HL-60 (cell line): ENCODE measurements around the gene AFAP1L2.

ENCODE experiments used
- POLR2AphosphoS5 ChIP-seq: IDR thresholded peaks from 2 replicates; pipeline ENCODE4 v1.6.1; 2012; ENCODE audit warnings: low read depth
- REST ChIP-seq: IDR thresholded peaks from 2 replicates; pipeline ENCODE4 v1.6.1; 2012; ENCODE audit warnings: low read depth; ENCODE audit not compliant: insufficient replicate concordance
- SPI1 ChIP-seq: IDR thresholded peaks from 2 replicates; pipeline ENCODE4 v1.6.1; 2012; ENCODE audit warnings: low read depth, mild to moderate bottlenecking, borderline replicate concordance
- TF ChIP-seq, protein P1 (sequence below): IDR thresholded peaks from one replicate; pipeline ENCODE4 v1.5.1; 2011; ENCODE audit warnings: low read length, control low read depth, inconsistent platforms; ENCODE audit not compliant: insufficient read depth

DNA sequence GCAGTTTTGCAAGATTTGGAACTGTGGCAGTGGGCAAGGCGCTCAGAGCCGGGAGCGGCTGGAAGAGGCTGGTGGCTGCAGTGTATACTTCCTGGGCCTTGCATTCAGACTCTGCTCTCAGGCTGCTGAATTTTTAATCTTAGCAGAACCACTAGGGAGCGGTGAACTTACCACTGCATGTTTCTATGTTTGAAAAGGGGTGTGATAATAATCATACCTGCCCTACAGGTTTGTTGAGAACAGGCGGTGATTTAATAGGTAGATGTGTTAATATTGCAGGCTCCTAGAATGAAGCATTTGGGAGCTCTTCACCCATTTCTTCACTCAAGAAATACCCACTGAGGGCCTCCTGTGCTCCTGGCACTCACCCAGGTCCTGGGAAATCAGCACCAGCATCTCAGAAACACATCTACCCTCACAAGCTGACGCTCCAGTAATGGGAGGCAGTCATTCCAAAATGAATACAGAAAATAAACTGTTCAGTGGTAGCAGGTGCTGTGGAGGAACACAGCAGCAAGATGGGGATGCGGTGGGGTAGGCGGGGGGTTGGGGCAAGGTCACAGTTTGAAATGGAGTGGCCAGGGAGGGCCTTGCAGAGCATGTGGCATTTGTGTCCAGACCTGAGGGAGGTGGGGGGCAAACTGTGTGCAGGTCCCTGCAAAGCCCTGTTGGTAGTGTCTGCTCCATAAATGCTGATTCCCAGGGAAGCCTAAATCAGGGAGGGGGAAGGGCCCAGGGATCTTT lies 124.2 kb downstream of the AFAP1L2 start:
- TF ChIP-seq SPI1 (no peak), REST (no peak), POLR2AphosphoS5 (no peak)
- TF ChIP-seq, protein P1, sequence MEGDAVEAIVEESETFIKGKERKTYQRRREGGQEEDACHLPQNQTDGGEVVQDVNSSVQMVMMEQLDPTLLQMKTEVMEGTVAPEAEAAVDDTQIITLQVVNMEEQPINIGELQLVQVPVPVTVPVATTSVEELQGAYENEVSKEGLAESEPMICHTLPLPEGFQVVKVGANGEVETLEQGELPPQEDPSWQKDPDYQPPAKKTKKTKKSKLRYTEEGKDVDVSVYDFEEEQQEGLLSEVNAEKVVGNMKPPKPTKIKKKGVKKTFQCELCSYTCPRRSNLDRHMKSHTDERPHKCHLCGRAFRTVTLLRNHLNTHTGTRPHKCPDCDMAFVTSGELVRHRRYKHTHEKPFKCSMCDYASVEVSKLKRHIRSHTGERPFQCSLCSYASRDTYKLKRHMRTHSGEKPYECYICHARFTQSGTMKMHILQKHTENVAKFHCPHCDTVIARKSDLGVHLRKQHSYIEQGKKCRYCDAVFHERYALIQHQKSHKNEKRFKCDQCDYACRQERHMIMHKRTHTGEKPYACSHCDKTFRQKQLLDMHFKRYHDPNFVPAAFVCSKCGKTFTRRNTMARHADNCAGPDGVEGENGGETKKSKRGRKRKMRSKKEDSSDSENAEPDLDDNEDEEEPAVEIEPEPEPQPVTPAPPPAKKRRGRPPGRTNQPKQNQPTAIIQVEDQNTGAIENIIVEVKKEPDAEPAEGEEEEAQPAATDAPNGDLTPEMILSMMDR: no peak
